GM13977 (cell line): ENCODE measurements around the gene PIGR.

ENCODE experiments used
- DNase-seq: peaks from one replicate; pipeline ENCODE4 v3.0.0; 2012; ENCODE audit warnings: low spot score
- in situ Hi-C: fragments of 300-500 bp; cut with MboI; formaldehyde crosslinking; loops from one replicate; pipeline ENCODE4 v1.12.0; 2022; ENCODE audit warnings: low sequenced_read_pairs, low pct_unique_long_range_greater_than_20kb, mixed read lengths, inconsistent platforms; ENCODE audit not compliant: unreplicated experiment
- TF ChIP-seq, protein P1 (sequence below): IDR thresholded peaks from 2 replicates; pipeline ENCODE4 v1.5.1; 2012; ENCODE audit warnings: mild to moderate bottlenecking, control low read depth; ENCODE audit not compliant: insufficient read depth; ENCODE audit errors: extremely low read depth, missing control alignments

Gene PIGR

DNA sequence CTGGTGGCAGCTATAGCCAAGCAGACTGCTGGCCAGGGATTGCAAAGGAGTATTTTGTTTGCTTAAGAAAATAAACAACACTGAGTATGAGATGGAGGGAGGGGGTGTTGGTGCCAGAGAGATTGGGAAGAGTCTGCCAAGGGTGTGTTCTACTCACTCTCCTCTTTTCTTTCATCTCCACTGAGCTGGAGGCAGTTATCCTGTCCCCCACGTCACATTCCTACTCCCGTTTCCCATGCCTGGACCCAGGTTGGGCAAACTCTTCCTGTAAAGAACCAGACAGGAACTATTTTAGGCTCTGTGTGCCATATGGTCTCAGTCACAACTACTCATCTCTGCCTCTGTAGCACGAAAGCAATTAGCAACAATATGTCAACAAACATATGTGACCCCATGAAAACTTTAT is 50.4 kb downstream of the PIGR start:
- no peak for DNase-seq
- in situ Hi-C loops, result no loop called here

DNA sequence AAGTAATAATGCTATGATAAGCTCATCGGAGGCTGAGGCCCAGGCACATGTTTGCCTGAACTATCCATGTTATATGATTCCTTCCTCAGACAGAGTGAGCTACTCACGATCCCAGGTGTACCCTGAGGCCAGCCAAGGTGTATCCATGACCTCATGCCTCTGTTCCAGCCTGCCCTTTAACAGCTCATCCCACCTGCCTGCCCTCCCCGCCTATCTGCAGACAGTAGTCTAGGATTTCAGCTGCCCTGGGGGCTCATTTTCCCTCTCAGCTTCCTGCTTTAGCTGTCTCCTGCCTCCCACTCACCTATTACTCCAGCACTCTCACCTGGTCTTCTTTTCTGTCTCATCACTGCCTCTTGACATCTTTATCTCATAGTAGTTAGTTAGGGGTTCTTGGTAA is 50.9 kb downstream of the PIGR start:
- in situ Hi-C loops, result no loop called here
- TF ChIP-seq, protein P1, sequence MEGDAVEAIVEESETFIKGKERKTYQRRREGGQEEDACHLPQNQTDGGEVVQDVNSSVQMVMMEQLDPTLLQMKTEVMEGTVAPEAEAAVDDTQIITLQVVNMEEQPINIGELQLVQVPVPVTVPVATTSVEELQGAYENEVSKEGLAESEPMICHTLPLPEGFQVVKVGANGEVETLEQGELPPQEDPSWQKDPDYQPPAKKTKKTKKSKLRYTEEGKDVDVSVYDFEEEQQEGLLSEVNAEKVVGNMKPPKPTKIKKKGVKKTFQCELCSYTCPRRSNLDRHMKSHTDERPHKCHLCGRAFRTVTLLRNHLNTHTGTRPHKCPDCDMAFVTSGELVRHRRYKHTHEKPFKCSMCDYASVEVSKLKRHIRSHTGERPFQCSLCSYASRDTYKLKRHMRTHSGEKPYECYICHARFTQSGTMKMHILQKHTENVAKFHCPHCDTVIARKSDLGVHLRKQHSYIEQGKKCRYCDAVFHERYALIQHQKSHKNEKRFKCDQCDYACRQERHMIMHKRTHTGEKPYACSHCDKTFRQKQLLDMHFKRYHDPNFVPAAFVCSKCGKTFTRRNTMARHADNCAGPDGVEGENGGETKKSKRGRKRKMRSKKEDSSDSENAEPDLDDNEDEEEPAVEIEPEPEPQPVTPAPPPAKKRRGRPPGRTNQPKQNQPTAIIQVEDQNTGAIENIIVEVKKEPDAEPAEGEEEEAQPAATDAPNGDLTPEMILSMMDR, result no peak
- no peak for DNase-seq

More for the DNA sequence above, 50.4 kb downstream of the PIGR start:
- TF ChIP-seq, protein P1, result no peak

DNA sequence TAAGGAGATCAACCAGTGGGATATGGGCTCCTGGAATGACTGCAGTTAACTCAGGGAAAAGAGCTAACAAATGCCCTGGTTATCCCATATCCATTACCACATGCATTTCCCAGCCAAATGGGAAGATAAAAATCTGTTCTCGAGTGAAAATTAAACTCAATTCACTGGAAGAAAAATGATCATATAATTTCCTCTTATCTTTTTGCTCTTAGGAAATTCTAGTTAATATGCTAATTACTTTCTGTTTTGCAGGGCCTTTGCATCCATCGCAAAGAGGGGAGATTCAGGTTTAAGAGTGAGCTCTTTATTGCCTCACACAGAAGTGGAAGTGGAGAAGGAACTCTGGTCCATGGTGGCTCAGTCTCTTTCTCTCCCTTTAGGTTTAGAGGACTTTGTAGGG is 52.9 kb downstream of the PIGR start:
- no peak for DNase-seq
- in situ Hi-C loops, result no loop called here
- TF ChIP-seq, protein P1, result no peak

DNA sequence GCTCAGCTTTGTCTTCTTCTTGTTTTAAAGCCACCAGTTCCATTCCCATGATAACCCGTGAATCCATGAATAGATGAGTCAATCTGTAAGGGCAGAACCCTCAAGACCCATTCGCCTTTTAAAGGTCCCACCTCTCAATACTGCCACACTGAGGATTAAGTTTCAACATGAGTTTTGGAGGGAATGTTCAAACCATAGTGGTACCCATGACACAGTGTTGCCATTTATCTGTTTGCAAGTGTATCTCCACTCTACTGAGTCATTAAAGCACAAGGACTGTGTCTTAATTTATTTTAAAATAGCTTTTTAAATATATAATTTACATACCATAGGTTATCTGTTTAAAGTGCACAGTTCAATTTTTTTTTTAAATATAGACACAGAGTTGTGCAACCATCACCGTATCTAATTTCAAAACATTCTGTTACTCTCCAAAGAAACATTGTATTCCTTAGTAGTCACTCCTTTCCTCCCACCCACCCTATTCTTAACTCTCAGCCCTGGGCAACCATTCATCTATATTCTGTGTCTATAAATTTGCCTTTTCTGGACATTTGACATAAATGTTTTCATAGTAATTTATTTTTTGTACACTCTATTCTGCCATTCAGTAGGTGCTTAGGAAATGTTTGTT is 53.8 kb downstream of the PIGR start:
- TF ChIP-seq, protein P1, result no peak
- no peak for DNase-seq
- in situ Hi-C loops, result no loop called here

DNA sequence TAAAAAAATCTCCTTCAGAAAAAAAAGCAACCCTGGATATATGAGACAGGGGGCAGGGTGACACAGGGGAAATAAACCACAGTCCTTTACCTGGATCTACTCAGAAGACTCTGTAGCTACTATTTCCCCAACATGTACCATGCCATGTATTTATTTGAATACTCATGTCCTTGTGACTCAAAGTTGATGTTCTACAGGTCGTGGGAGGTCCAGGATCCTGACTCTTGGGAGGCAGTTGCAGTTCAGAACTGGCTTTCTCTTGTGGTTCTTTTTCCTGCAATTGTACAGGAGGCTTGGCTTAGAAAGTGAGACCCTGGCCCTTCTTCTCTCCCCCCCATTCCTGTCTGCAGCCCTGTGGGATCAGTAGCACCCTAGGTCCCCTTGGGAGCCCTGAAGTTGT is 54.9 kb downstream of the PIGR start:
- TF ChIP-seq, protein P1, result no peak
- DNase-seq, result no peak
- in situ Hi-C loops, result no loop called here

DNA sequence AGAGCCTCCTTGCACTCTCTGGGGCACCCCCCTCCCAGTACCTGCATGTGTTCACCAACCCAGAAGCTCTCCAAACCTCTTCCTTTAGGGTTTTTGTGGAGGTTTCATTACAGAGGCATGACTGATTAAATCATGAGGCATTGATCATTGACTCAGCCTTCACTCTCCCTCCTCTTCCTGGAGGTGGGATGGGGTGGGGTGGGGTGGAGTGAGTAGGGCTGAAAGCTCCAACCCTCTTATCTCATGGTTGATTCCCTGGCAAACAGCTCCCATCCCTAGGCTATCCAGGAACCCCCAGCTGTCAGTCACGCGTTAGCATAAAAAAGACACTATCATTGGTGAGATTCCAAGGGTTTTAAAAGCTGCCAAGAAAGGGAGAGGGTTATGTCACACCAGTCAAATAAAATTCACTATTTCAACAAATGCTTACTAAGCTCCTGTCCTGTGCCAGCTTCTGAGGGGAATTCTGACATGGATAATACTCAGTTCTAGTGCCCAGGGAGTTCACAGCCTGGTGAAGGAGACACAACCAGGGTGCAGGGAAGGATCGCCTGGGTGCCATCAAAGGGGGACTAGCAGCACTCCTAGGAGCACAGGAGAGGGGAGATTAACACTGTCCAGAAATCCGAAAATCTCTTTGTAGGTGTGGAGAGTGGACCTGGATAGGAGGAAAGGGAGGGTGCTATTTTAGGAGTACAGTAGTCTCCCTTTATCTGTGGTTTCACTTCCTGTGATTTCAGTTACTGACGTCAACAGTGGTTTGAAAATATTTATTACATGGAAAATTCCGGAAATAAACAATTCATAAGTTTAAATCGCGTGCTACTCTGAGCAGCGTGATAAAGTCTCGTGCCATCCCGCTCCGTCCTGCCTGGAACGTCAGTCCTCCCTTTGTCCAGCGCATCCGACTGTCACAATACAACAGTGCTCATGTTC is 55.9 kb downstream of the PIGR start:
- DNase-seq, result no peak
- in situ Hi-C loops, result no loop called here
- TF ChIP-seq, protein P1, result no peak
